ENCODE results near the gene YPEL1. TPM values are rescaled to one million over a fixed set of nuclear protein-coding genes. Genes with fewer than 3 reads are reported as not detected.
"Not testable (repeated sequence)": the region's sequence is repeated elsewhere in the genome, so short reads cannot be mapped to it uniquely, and the experiment has no call there.

Gene YPEL1
- total RNA-seq, 1 donor from 2014 or later: 8.7 TPM

DNA sequence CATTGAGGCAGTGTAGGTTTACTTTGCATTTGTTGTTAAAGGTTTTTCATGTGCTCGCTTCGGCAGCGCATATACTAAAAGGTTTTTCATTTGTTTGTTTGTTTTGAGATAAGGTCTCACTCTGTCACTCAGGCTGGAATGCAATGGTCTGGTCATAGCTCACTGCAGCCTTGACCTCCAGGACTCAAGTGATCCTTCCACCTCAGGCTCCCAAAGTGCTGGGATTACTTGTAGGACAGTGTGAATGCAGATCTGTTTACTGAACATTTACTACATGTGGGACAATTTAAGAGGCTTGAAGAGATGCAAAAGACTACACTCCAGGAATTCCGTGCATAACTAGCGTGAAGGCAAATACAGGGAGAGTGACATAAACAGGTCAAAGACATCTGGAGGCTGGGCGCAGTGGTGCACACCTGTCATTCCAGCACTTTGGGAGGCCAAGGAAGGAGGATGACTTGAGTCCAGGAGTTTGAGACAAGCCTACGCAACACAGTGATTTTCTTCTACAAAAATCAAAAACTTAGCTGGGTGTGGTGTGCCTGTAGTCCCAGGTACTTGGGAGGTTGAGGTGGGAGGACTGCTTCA, 34.1 kb downstream of the YPEL1 start:
- DNase-seq (ENCODE audit: extremely low read depth, low read depth, low spot score): no peak

DNA sequence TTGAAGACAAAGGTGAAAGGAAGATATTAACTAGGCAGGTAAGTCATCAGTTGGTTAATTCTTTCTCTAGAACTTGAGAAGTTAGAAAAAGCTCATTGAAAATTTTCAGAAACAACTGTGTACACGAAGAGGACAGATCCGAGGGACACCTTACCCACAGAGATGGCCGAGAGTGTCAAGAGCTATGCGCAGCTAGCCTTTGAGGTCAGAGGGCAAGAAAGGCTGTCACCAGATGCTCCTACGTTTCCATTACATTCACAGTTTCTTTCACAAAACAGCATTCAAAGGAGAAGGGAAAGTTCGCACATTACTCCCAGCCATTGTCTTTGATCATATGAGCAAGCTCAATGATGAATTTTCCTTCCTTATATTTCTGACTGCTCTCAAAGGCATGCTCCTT, 34.8 kb downstream of the YPEL1 start:
- no peak for DNase-seq (ENCODE audit: extremely low read depth, low read depth, low spot score)

DNA sequence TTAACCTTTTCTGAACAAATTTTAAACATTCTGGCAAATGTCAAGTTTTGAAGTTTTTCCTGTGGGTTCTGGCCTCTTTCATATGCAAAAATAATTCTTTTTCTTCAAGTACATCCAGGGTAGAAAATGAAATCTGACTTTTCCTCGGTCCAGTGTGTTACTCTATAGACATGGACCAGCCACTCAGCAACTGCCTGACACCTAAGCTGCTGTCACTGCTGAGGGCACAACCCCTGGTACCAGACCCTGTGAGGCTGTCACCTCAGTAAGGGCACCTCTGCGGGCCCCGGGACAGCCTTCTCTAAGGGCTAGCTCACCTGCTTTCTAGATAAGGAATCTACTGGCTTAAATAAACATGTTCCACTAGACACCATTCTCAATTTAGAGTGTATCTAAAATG, 36.0 kb downstream of the YPEL1 start:
- DNase-seq (ENCODE audit: extremely low read depth, low read depth, low spot score): no peak

DNA sequence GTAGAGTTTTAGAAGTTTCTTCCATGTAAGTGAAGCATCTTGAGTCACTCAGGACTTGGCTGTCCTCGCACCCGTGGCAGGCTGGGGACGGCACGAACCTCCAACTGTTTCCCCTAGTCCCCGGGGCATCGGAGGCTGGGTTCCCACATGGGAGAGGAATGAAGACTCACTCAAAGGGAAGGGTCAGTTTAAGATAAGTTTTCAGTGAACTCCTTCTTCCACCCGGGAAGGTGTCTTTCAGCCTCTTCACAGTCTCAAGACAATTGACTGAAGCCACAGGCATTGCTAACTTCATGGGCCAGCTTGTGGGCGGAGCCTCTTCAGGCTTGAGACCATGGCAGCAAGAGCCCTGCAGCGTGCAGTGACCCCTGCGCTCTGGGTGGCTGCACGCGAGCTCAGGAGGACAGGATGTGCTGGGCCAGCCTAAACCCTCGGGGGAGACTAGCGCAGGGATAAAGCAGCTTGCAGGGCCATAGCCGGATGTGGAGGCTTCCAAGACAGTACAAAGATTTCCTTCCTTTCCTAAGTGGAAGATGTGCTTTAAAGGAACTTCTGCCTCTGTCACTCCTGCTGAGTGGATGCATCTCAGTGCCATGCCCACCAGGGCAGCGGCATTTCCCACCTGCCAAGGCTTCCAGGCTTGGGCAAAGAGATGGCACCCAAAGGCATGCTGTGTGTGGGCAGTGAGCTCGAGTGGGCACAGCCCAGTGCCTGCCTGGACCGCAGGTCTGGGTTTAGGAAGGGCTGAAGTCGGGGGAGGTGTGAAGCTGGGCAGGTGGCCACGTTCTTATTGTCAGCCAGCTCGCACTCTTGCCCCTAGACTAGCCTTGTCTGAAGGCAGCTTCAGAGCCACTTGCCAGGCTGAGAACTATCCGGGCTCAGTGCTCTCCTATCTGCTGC, 36.9 kb downstream of the YPEL1 start:
- no peak for DNase-seq (ENCODE audit: extremely low read depth, low read depth, low spot score)

DNA sequence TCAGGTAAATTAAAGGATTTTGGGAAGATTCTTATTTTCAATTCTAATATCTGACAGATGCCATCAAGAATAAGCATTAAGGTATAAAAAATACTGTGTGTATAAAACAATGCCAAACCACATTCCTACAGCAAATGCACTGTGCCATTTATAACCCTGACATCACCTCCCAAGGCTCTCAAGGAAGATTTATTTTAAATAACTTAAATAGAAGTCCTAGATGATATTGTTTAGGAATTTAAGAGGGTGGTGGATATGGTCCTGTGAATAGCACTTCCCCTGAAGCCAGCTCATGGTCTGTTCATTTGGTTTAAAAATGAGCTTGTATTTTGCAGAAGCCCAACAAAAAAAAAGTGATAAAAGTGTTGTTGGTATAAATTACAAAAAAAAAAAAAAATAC, 37.7 kb downstream of the YPEL1 start:
- no peak for DNase-seq (ENCODE audit: extremely low read depth, low read depth, low spot score)

DNA sequence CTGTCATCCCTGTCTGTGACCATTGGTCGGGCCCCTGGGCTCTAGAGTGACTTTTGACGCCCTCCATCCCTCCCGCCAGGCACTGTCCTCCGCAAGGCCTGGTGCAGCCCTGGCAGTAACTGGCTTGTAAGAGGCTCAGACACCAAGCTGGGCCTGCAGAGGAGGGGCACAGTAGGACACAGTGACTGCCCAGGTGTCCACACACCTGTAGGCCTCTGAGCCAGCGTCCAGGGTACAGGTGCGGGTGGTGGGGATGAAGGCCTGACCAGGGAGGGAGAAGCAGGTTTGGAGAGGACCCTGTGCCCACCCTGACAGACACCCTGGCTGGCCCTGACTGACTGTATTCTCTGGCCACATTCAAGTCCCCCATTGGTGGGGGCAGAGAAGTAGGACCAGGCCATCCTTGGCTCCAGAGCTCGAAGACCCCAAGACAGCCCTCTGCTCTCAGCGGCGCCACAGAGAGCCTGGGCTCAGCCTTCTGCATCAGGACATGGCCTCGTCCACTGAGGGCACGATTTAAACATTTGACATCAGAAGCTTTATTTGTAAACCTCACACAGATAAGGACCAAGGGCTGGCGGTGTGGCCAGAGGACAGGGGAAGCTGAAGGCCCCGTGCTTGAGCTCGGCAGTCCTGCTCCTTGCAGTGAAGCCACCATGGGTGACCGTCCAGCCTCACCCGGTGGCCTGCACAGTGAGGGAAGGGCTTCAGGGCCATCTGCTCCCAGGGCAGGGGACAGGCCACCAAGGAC, 38.4 kb downstream of the YPEL1 start:
- no peak for DNase-seq (ENCODE audit: extremely low read depth, low read depth, low spot score)

DNA sequence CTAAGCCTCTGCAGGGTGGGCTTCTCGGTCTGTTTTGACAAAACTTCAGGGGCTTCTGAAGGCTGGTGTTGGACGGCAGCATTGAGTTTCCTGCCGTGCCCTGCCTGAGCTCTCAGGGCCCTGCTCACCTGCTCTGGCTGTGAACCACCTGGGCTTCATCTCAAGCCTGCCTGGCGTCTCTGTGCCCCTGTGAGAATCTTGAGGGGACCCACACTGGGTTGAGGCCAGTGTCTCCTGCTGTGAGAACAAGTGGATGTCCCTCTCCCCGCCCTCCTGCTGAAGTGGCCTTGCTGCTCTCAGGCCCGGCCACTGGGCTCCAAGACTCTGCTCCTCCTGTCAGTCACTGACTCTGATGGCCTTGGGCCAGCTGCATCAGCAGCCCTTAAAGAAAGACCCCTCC, 39.5 kb downstream of the YPEL1 start:
- DNase-seq (ENCODE audit: extremely low read depth, low read depth, low spot score): no peak

DNA sequence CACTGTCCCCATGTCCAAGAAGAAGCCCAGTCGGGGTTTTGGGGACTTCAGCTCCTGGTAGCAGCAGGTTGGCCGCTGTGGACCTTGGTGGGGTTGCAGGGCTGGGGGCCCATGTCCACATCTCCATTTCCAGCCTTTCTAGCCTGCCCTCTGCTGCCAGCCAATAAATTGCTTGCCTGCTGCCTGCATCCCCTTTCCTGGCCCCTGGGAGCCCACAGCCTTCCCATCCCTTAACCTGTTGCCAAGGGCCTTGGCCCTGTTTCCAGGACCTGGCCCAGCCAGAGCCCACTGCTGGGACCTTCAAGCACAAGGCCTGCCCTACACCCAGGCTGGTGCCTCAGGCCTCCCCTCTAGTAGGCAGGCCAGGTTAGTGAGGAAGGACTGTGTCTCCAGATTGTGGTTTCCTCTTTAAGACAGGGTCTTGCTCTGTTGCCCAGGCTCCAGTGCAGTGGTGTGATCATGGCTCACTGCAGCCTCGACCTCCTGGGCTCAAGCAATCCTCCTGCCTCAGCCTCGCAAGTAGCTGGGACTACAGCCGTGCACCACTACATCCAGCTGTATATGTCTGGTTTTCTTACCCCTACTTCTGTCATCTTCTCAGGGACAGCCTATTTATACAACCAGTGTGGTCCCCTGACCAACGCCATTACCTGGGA, 40.0 kb downstream of the YPEL1 start:
- DNase-seq (ENCODE audit: extremely low read depth, low read depth, low spot score): no peak

DNA sequence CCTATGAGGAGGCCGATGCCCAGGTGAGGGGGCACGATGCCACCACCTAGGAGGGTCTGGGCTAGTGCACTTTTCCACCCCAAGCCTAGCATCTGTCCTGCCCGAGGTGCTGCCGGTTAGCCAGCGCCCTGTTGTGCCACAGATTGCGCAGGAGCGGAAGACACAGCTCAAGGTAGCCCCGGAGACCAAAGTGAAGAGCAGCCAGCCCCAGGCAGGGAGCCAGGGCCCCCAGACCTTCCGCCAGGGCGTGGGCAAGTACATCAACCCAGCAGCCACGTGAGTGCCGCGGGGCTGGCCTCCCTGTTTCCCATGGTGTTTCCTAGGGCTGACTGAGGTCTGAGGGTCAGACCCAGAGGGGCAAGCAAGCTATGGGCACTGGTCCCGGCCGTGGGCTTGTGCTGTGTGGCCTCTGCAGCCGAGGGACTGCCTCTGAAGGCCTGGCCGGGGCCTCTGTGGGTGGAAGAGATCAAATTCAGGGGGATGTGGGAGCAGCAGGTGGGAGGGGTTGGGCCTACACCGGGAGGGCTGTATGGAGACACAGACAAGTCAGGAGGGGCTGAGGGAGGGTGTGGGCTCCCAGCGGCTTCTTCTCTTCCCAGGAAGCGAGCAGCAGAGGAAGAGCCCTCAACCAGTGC, 40.7 kb downstream of the YPEL1 start:
- DNase-seq (ENCODE audit: extremely low read depth, low read depth, low spot score): no peak

DNA sequence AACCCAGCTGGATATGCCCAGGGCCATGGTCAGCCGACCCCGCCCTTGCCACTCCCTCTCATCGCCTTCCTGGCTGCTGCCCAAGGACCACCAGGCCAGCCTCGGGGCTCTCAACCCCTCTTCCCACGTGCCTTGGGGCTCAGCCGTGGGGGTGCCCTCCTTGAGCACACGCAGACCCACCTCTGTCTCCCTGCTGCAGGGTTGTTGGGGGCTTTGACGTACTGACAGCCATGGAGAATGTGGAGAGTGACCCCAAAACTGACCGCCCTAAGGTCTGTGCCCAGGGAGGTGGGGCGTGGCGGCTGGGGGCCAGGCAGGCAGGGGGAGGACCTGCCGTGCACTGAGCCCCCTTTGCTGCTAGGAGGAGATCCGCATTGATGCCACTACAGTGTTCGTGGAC, 41.2 kb downstream of the YPEL1 start:
- DNase-seq (ENCODE audit: extremely low read depth, low read depth, low spot score): no peak

DNA sequence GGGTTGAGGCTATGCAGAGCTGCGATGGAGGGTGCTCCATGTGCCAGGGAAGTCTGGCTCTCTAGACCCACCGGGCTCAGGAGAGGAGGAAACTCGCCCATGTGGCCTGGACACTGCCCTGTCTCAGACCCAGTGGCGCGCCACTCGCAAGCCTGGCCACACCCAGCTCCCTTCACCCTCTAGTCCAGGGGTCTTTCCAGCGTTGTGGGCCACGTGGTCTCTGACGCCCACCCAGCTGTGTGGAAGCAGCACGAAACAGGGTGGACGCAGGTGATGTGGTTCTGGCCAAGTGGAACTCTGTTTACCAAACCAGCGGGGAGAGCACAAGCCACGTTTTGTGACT, 41.6 kb downstream of the YPEL1 start:
- DNase-seq (ENCODE audit: extremely low read depth, low read depth, low spot score): no peak

DNA sequence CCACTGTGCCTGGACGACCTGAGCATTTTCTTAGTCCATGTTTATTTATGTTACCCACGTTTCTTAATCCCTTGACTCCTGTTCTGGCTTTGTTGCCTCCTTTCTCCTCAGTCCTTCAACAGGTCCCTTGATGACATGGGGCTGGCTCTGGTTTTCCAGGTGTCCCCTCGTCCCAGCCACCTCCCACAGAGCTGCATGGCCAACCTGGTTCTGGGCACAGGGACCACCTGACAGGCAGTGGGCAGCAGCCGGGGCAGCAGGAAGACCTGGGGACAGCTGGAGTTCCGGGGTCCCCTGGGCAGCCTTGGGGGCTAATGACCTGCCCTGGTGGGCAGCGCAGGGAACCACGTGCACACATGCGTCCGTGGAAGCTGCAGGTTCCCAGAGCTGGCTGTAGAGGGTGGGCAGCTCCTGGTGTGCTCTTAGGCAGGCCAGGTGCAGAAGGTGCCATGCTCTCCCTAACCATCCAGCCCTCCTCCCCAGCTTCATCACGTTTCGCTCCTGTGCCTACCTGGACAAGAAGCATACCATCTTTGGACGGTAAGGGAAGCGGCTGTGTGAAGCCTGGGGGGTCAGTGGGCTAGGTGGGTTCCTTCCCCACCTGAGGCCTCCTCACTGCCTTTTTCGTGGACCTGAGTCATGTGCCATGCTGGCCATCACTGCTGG, 42.1 kb downstream of the YPEL1 start:
- no peak for DNase-seq (ENCODE audit: extremely low read depth, low read depth, low spot score)

DNA sequence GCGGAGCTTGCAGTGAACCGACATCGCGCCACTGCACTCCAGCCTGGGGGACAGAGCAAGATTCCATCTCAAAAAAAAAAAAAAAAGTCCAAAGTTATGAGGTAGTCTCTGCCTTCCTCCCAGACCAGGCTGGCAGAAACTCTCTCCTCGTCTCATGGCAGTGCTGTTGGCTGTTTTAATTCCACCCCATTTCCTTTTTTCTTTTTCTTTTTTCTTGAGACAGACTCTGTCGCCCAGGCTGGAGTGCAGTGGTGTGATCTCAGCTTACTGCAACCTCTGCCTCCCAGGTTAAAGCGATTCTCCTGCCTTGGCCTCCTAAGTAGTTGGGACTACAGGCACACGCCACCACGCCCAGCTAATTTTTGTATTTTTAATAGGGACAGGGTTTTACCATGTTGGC, 42.7 kb downstream of the YPEL1 start:
- not testable (repeated sequence) for DNase-seq (ENCODE audit: extremely low read depth, low read depth, low spot score)

DNA sequence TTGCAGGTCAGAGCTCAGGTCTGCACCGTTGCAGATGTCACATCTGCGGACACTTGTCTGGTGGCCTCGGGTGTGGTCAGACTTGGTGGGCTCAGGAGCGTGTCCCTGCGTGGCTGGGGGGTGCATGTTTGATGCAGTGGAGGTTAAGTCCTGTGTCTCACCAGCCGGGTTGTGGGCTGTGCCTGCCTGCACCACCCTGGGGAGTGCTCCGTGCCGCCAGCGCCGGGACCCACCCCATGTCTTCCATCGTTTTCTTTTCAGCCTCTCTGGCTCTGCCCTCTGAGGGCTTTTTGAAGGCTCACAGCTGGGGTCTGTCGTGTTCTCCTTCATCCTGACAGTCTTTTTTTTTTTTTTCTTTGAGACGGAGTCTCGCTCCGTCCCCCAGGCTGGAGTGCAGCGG, 43.8 kb downstream of the YPEL1 start:
- no peak for DNase-seq (ENCODE audit: extremely low read depth, low read depth, low spot score)

DNA sequence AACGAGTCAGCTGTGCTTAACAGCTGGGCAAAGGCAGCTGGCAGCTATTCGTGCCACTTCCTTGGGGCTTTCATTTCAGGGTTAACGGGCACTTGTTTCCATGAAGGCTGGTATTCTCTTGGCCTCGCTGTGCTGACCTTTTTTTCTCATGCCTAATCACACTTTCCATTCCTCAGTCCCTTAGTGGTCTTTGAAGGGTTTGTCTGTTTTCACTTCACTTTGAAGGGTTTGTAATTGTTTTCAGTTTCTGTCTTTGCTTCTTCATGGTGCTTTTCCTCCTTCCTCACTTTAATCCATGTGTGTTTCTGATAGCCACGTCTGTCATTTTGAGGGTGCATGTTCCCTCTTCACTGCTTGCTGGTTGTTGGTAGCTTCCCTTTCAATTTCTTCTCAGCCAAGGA, 45.2 kb downstream of the YPEL1 start:
- DNase-seq (ENCODE audit: extremely low read depth, low read depth, low spot score): no peak

DNA sequence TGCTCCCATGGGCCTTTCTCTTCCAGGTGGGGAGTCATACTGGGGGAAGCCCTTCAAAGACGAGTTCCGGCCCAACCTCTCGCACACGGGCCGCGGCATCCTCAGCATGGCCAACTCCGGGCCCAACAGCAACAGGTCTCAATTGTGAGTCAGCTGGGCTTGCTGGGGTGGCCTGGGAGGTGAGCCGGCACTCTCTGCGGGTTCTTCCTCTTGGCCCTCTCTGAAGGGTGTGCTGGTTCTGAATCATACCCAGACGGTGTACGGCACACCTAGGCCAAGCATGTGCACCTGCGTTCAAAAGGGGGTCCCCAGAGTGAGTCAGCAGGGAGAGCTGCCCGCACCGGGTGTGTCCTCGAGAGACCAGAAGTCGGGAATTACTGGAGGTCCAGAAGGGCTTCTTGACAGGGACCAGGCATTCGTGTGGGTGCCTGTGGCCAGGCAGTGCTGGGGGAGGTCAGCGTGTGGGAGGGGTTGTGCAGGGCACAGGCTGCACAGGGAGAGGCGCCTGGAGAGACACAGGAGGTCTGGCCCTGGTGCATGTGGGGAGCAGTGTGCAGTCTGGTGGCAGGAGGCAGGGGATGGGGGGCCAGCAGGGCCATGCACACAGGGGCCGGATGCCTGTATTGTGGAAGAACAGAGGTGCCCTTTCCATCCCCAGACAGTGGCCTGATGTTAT, 46.8 kb downstream of the YPEL1 start:
- no peak for DNase-seq (ENCODE audit: extremely low read depth, low read depth, low spot score)

DNA sequence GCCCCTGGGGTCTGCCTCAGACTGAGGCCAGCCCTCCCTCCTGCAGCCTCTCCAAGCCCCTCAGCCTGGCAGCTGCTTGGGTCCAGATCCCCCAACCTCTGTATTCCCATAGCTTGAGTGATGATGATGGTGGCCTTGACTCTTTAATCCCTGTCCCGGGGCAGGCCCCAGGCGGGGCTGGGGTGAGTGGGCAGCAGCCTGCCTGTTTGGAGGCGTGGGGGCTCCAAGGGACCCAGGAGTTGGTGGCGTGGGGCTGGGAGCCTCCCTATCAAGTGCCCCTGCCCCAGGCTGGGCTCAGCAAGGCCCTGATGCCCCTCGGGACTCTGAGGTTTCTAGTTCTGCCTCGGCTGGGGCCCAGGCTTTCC, 47.3 kb downstream of the YPEL1 start:
- DNase-seq (ENCODE audit: extremely low read depth, low read depth, low spot score): no peak

DNA sequence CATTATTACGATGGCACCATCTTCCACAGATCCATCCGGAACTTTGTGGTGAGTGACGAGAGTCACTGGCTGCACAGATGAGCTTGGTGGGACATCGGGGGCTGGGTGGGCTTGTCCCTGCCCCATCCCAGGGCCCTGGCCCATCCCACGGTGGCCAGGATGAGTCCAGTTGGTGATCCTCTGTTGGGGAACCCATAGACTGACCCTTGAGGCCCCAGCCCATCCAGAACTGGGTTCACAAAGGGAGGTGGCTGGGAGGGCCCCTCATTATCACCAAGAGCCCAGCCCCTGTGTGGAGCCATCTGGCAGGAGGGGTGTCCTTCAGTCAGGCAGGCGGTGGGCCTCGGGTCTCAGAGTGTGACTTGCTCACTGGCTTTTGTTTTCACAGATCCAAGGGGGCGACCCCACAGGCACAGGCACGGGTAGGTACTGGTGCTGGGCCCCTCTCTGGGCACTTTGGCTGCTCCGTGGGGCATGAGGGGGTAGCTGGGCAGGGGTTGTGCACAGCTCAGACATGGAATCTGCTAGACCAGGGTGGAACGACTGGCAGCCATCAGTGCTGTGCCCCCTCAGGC, 47.8 kb downstream of the YPEL1 start:
- no peak for DNase-seq (ENCODE audit: extremely low read depth, low read depth, low spot score)

DNA sequence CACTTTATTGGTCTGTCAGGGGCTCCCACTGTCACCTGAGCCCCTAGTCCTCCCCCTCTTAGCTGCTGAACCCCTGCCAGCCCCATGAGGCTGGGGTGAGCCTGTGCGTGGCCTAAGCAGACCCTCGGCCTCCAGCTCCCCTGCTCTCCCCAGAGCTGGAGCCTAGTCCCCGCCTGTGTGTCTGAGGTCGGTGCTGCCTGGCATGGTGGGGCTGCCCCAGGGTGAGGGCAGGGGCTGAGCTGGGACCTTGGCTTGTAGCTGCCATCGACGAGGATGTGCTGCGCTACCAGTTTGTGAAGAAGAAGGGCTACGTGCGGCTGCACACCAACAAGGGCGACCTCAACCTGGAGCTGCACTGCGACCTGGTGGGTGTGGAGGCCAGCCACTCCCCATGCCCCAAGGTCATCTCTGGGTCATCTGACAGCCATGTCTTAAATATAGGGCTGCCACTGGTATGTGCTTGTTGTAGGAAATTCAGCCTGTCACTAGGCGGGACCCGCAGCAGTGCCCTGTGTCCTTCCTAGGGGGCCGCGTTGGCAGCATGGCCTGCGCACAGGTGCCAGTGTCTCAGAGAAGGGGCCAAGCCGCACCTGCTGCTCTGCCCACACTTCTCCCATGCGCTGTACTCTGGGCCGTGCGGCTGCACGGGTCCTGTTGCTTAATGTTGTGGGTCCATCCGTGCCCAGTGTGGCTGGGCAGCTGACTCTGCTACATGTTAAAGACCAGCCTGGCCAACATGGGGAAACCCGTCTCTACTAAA, 48.8 kb downstream of the YPEL1 start:
- DNase-seq (ENCODE audit: extremely low read depth, low read depth, low spot score): no peak
